Measurements from ENCODE around the gene USF1. TPM values are rescaled to one million over a fixed set of nuclear protein-coding genes. Genes with fewer than 3 reads are reported as not detected.

Gene USF1
- total and polyA plus RNA-seq, 2 experiments from 2014 or later = 11.9 to 85.1 TPM

DNA sequence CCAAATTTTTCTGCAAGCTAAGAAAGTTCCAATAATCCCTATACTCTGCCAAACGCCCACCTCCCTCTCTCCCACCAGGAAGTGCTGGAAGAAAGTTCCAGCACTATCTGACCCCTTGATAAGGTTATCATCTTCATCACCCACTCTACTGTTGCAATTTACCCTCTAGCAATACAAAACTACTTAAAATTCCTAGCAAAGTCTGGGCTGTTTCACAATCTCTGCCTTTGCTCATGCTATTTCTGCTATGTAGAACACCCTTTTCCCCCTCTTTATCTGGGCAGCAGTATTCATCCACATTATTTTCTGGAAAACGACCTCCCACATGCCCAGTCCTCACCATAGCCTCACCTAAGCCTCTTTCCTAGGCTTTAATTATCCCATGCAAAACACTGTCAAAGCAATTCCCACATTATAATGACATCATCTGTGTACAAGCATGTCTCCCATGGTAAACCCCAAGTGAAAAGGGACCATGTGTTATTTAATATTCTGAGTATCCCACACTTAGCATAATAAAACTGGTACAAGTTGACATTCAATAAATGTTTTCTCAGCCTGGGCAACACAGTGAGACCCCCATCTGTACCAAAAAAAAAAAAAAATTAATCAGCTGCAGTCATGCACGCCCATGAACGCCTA is 36.8 kb downstream of the USF1 start:
- Histone ChIP-seq H3K4me1 (ENCODE audit: insufficient read depth) (peaks cover 36% of the 10 kb centered on the region), H4K20me1 (ENCODE audit: insufficient read depth, poor library complexity, severe bottlenecking) (peaks cover 47% of the 10 kb centered on the region)

GRCh38 chr1:161007369-161007768 is 38.4 kb downstream of the USF1 start:
- Histone ChIP-seq H3K4me3 (no peak overlapping the region), H3K27me3 (no peaks in the 10 kb centered on the region), H2AFZ (no peak overlapping the region), H3K27ac (no peak overlapping the region), H3K79me2 (peaks cover 96% of the 10 kb centered on the region), H3K4me2 (no peak overlapping the region), H3K36me3 (replicated peaks; ENCODE audit: insufficient read depth, low read depth) (no peaks in the 10 kb centered on the region), H4K20me1 (ENCODE audit: insufficient read depth, poor library complexity, severe bottlenecking) (peaks cover 47% of the 10 kb centered on the region), H3K4me1 (ENCODE audit: insufficient read depth) (peaks cover 23% of the 10 kb centered on the region), H3K9me3 (ENCODE audit: low read depth) (no peaks in the 10 kb centered on the region), H3K9me2 (replicated peaks; ENCODE audit: insufficient read depth) (no peaks in the 10 kb centered on the region)
- no peak for DNase-seq (ENCODE audit: low spot score)
- TF ChIP-seq EZH2 (IDR thresholded peaks at IDR 0.05; ENCODE audit: borderline replicate concordance) = no peak
- no peak for TF ChIP-seq EZH2phosphoT487 (IDR thresholded peaks at IDR 0.05; ENCODE audit: low read depth, severe bottlenecking, unreplicated experiment)
- TF ChIP-seq, protein P1, sequence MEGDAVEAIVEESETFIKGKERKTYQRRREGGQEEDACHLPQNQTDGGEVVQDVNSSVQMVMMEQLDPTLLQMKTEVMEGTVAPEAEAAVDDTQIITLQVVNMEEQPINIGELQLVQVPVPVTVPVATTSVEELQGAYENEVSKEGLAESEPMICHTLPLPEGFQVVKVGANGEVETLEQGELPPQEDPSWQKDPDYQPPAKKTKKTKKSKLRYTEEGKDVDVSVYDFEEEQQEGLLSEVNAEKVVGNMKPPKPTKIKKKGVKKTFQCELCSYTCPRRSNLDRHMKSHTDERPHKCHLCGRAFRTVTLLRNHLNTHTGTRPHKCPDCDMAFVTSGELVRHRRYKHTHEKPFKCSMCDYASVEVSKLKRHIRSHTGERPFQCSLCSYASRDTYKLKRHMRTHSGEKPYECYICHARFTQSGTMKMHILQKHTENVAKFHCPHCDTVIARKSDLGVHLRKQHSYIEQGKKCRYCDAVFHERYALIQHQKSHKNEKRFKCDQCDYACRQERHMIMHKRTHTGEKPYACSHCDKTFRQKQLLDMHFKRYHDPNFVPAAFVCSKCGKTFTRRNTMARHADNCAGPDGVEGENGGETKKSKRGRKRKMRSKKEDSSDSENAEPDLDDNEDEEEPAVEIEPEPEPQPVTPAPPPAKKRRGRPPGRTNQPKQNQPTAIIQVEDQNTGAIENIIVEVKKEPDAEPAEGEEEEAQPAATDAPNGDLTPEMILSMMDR (IDR thresholded peaks at IDR 0.05; ENCODE audit: poor library complexity) = no peak
- WGBS (ENCODE audit: low lambda C conversion rate, missing lambda C conversion rate) = 100% methylated on average over 2 of the region's 2 CpGs

More for the DNA sequence above, 36.8 kb downstream of the USF1 start:
- H3K4me3 ChIP-seq = no peak overlapping the region
- TF ChIP-seq, protein P1 (IDR thresholded peaks at IDR 0.05; ENCODE audit: poor library complexity) = no peak
- no peak for TF ChIP-seq EZH2 (IDR thresholded peaks at IDR 0.05; ENCODE audit: borderline replicate concordance)
- no peak for TF ChIP-seq EZH2phosphoT487 (IDR thresholded peaks at IDR 0.05; ENCODE audit: low read depth, severe bottlenecking, unreplicated experiment)
- H2AFZ ChIP-seq = no peak overlapping the region
- H3K79me2 ChIP-seq = peaks cover 94% of the 10 kb centered on the region
- 44% methylated on average over 4 of the region's 4 CpGs for WGBS (ENCODE audit: low lambda C conversion rate, missing lambda C conversion rate)
- peak overlapping the region; percentile 59 for H3K27ac ChIP-seq
- no peak for DNase-seq (ENCODE audit: low spot score)
- H3K9me2 ChIP-seq (replicated peaks; ENCODE audit: insufficient read depth) = no peaks in the 10 kb centered on the region
- H3K4me2 ChIP-seq = peak overlapping the region; percentile 20
- no peaks in the 10 kb centered on the region for H3K27me3 ChIP-seq
- no peaks in the 10 kb centered on the region for H3K36me3 ChIP-seq (replicated peaks; ENCODE audit: insufficient read depth, low read depth)
- no peaks in the 10 kb centered on the region for H3K9me3 ChIP-seq (ENCODE audit: low read depth)

- 86% methylated on average over 8 of the region's 8 CpGs for WGBS (ENCODE audit: low lambda C conversion rate, missing lambda C conversion rate)
- TF ChIP-seq EZH2phosphoT487 (IDR thresholded peaks at IDR 0.05; ENCODE audit: low read depth, severe bottlenecking, unreplicated experiment) (no peak), EZH2 (IDR thresholded peaks at IDR 0.05; ENCODE audit: borderline replicate concordance) (no peak)
- TF ChIP-seq, protein P1 (IDR thresholded peaks at IDR 0.05; ENCODE audit: poor library complexity) = no peak
- no peaks in the 10 kb centered on the region for H3K9me2 ChIP-seq (replicated peaks; ENCODE audit: insufficient read depth)
These were observed 39.2 kb downstream of the USF1 start for GRCh38 chr1:161006563-161006962.

More at GRCh38 chr1:161006563-161006962, 39.2 kb downstream of the USF1 start:
- H4K20me1 ChIP-seq (ENCODE audit: insufficient read depth, poor library complexity, severe bottlenecking) = peaks cover 51% of the 10 kb centered on the region
- no peak overlapping the region for H3K4me3 ChIP-seq
- H3K4me1 ChIP-seq (ENCODE audit: insufficient read depth) = peaks cover 19% of the 10 kb centered on the region
- H3K27ac ChIP-seq = no peak overlapping the region
- no peak for DNase-seq (ENCODE audit: low spot score)
- H3K27me3 ChIP-seq = no peaks in the 10 kb centered on the region
- no peak overlapping the region for H2AFZ ChIP-seq
- peaks cover 94% of the 10 kb centered on the region for H3K79me2 ChIP-seq
- no peak overlapping the region for H3K4me2 ChIP-seq
- no peaks in the 10 kb centered on the region for H3K9me3 ChIP-seq (ENCODE audit: low read depth)
- H3K36me3 ChIP-seq (replicated peaks; ENCODE audit: insufficient read depth, low read depth) = no peaks in the 10 kb centered on the region

Measured in hepatocyte (in vitro differentiated cells).